ENCODE results near the gene FIGNL2. TPM values are rescaled to one million over a fixed set of nuclear protein-coding genes. Genes with fewer than 3 reads are reported as not detected.

FIGNL2 gene
- total RNA-seq, 1 donor from 2014 or later: 0.30 TPM

GRCh38 chr12:51847643-51848325 is 734 bp downstream of the FIGNL2 start:
- TF ChIP-seq, protein P1, sequence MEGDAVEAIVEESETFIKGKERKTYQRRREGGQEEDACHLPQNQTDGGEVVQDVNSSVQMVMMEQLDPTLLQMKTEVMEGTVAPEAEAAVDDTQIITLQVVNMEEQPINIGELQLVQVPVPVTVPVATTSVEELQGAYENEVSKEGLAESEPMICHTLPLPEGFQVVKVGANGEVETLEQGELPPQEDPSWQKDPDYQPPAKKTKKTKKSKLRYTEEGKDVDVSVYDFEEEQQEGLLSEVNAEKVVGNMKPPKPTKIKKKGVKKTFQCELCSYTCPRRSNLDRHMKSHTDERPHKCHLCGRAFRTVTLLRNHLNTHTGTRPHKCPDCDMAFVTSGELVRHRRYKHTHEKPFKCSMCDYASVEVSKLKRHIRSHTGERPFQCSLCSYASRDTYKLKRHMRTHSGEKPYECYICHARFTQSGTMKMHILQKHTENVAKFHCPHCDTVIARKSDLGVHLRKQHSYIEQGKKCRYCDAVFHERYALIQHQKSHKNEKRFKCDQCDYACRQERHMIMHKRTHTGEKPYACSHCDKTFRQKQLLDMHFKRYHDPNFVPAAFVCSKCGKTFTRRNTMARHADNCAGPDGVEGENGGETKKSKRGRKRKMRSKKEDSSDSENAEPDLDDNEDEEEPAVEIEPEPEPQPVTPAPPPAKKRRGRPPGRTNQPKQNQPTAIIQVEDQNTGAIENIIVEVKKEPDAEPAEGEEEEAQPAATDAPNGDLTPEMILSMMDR (IDR thresholded peaks at IDR 0.05): no peak
- H3K27me3 Mint-ChIP-seq (ENCODE audit: low read depth): peaks cover 31% of the 10 kb centered on the region
- H3K4me1 Mint-ChIP-seq (ENCODE audit: low read depth): peaks cover 6% of the 10 kb centered on the region
- no peaks in the 10 kb centered on the region for H3K9me3 Mint-ChIP-seq (ENCODE audit: low read depth)
- no peak overlapping the region for H3K27ac Mint-ChIP-seq (ENCODE audit: unreplicated experiment)
- H3K4me3 Mint-ChIP-seq (ENCODE audit: unreplicated experiment): peak overlapping the region; percentile 61
- no peak for DNase-seq (ENCODE audit: low spot score)
- no peaks in the 10 kb centered on the region for H3K36me3 Mint-ChIP-seq (ENCODE audit: low read depth)

GRCh38 chr12:51846911-51847642 is 1.4 kb downstream of the FIGNL2 start:
- Mint-ChIP-seq H3K9me3 (ENCODE audit: low read depth) (no peaks in the 10 kb centered on the region), H3K27ac (ENCODE audit: unreplicated experiment) (no peak overlapping the region), H3K4me1 (ENCODE audit: low read depth) (peaks cover 6% of the 10 kb centered on the region), H3K36me3 (ENCODE audit: low read depth) (no peaks in the 10 kb centered on the region), H3K27me3 (ENCODE audit: low read depth) (peaks cover 26% of the 10 kb centered on the region), H3K4me3 (ENCODE audit: unreplicated experiment) (peak overlapping the region; percentile 63)
- TF ChIP-seq, protein P1 (IDR thresholded peaks at IDR 0.05): no peak
- no peak for DNase-seq (ENCODE audit: low spot score)

GRCh38 chr12:51846271-51846691 is 2.2 kb downstream of the FIGNL2 start:
- Mint-ChIP-seq H3K4me1 (ENCODE audit: low read depth) (peaks cover 6% of the 10 kb centered on the region), H3K27me3 (ENCODE audit: low read depth) (peaks cover 32% of the 10 kb centered on the region), H3K4me3 (ENCODE audit: unreplicated experiment) (peak overlapping the region; percentile 63), H3K27ac (ENCODE audit: unreplicated experiment) (no peak overlapping the region), H3K36me3 (ENCODE audit: low read depth) (no peaks in the 10 kb centered on the region), H3K9me3 (ENCODE audit: low read depth) (no peaks in the 10 kb centered on the region)
- DNase-seq (ENCODE audit: low spot score): no peak
- TF ChIP-seq, protein P1 (IDR thresholded peaks at IDR 0.05): no peak

DNA sequence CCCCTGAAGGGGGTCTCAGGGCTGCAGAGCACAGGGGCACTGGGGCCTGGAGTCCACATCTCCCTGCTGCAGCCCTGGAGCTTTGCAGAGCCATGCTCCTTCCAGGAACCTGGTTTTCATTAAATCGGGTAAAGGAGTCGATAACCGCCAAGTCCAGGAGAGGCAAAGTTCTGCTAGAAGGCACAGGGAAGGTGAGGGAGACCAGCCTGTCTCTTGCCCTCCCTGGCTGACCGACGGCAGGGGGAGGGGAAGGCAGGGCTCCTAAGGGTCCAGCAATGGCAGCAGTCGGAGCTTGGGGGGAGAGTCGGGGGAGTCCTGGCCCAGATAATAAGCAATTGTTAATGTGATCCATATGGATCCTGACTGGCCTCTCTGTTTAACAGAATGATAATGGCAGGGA is 3.0 kb downstream of the FIGNL2 start:
- H3K4me1 Mint-ChIP-seq (ENCODE audit: low read depth): peaks cover 6% of the 10 kb centered on the region
- H3K27ac Mint-ChIP-seq (ENCODE audit: unreplicated experiment): no peak overlapping the region
- TF ChIP-seq, protein P1 (IDR thresholded peaks at IDR 0.05): no peak
- no peaks in the 10 kb centered on the region for H3K36me3 Mint-ChIP-seq (ENCODE audit: low read depth)
- H3K4me3 Mint-ChIP-seq (ENCODE audit: unreplicated experiment): no peak overlapping the region
- DNase-seq (ENCODE audit: low spot score): no peak
- no peaks in the 10 kb centered on the region for H3K9me3 Mint-ChIP-seq (ENCODE audit: low read depth)
- H3K27me3 Mint-ChIP-seq (ENCODE audit: low read depth): peaks cover 32% of the 10 kb centered on the region

GRCh38 chr12:51844854-51845253 is 3.7 kb downstream of the FIGNL2 start:
- TF ChIP-seq, protein P1 (IDR thresholded peaks at IDR 0.05): no peak
- Mint-ChIP-seq H3K36me3 (ENCODE audit: low read depth) (no peaks in the 10 kb centered on the region), H3K4me1 (ENCODE audit: low read depth) (peaks cover 6% of the 10 kb centered on the region), H3K9me3 (ENCODE audit: low read depth) (no peaks in the 10 kb centered on the region), H3K27ac (ENCODE audit: unreplicated experiment) (no peak overlapping the region), H3K27me3 (ENCODE audit: low read depth) (peaks cover 33% of the 10 kb centered on the region), H3K4me3 (ENCODE audit: unreplicated experiment) (no peak overlapping the region)
- no peak for DNase-seq (ENCODE audit: low spot score)
